HEK293T (cell line): ENCODE measurements around the gene FNDC11.

ENCODE experiments used
- CTCF ChIA-PET: fragments of 350-600 bp; formaldehyde crosslinking; extraction: SDS; loops from one replicate; lab custom pipeline; 2021; ENCODE audit warnings: antibody characterized with exemption, inconsistent platforms; lab: Yijun Ruan, JAX
- POLR2A ChIA-PET: fragments of 350-600 bp; formaldehyde crosslinking; extraction: SDS; loops from one replicate; lab custom pipeline; 2020; ENCODE audit warnings: antibody characterized with exemption, inconsistent platforms; lab: Yijun Ruan, JAX
- DNase-seq: peaks from one replicate; pipeline ENCODE4 v3.0.0; 2012; ENCODE audit warnings: mixed read lengths; ENCODE audit errors: extremely low spot score
- ARNT ChIP-seq: fragments of 450-650 bp; IDR thresholded peaks from 2 replicates; pipeline ENCODE4 v1.6.1; 2017; ENCODE audit warnings: mild to moderate bottlenecking
- BHLHE40 ChIP-seq: fragments of 450-650 bp; IDR thresholded peaks from 2 replicates; pipeline ENCODE4 v1.6.1; 2016; ENCODE audit warnings: mild to moderate bottlenecking, moderate library complexity, borderline replicate concordance
- CTBP1 ChIP-seq: fragments of 450-650 bp; IDR thresholded peaks from 2 replicates; pipeline ENCODE4 v1.6.1; 2016; ENCODE audit warnings: borderline replicate concordance
- ELF4 ChIP-seq: fragments of 450-650 bp; IDR thresholded peaks from 2 replicates; pipeline ENCODE4 v1.6.1; 2017; ENCODE audit warnings: antibody characterized with exemption
- FOXA1 ChIP-seq: fragments of 450-650 bp; IDR thresholded peaks from 2 replicates; pipeline ENCODE4 v1.6.1; 2016; ENCODE audit warnings: mild to moderate bottlenecking
- FOXK2 ChIP-seq: fragments of 450-650 bp; IDR thresholded peaks from 2 replicates; pipeline ENCODE4 v1.6.1; 2016; ENCODE audit warnings: mild to moderate bottlenecking
- FOXM1 ChIP-seq: fragments of 450-650 bp; IDR thresholded peaks from 2 replicates; pipeline ENCODE4 v1.6.1; 2017; ENCODE audit warnings: mild to moderate bottlenecking, borderline replicate concordance
- HDGF ChIP-seq: fragments of 450-650 bp; IDR thresholded peaks from 2 replicates; pipeline ENCODE4 v1.6.1; 2017; ENCODE audit warnings: antibody characterized with exemption, borderline replicate concordance
- L3MBTL2 ChIP-seq: fragments of 450-650 bp; conservative IDR thresholded peaks from 2 replicates; pipeline ENCODE4 v1.6.1; 2016; ENCODE audit warnings: mild to moderate bottlenecking
- LEF1 ChIP-seq: fragments of 450-650 bp; IDR thresholded peaks from 2 replicates; pipeline ENCODE4 v1.6.1; 2017; ENCODE audit warnings: mild to moderate bottlenecking, borderline replicate concordance
- NFRKB ChIP-seq: fragments of 450-650 bp; IDR thresholded peaks from 2 replicates; pipeline ENCODE4 v1.6.1; 2016; ENCODE audit warnings: mild to moderate bottlenecking, moderate library complexity
- SP1 ChIP-seq: fragments of 450-650 bp; IDR thresholded peaks from 2 replicates; pipeline ENCODE4 v1.6.1; 2017
- SUZ12 ChIP-seq: fragments of 450-650 bp; IDR thresholded peaks from 2 replicates; pipeline ENCODE4 v1.6.1; 2016; ENCODE audit warnings: mild to moderate bottlenecking
- TARDBP ChIP-seq: fragments of 450-650 bp; IDR thresholded peaks from 2 replicates; pipeline ENCODE4 v1.6.1; 2016
- ZNF384 ChIP-seq: fragments of 450-650 bp; IDR thresholded peaks from 2 replicates; pipeline ENCODE4 v1.6.1; 2016
- TF ChIP-seq, protein P1 (sequence below): fragments of 450-650 bp; IDR thresholded peaks from 2 replicates; pipeline ENCODE4 v1.6.1; 2016

Gene FNDC11

DNA sequence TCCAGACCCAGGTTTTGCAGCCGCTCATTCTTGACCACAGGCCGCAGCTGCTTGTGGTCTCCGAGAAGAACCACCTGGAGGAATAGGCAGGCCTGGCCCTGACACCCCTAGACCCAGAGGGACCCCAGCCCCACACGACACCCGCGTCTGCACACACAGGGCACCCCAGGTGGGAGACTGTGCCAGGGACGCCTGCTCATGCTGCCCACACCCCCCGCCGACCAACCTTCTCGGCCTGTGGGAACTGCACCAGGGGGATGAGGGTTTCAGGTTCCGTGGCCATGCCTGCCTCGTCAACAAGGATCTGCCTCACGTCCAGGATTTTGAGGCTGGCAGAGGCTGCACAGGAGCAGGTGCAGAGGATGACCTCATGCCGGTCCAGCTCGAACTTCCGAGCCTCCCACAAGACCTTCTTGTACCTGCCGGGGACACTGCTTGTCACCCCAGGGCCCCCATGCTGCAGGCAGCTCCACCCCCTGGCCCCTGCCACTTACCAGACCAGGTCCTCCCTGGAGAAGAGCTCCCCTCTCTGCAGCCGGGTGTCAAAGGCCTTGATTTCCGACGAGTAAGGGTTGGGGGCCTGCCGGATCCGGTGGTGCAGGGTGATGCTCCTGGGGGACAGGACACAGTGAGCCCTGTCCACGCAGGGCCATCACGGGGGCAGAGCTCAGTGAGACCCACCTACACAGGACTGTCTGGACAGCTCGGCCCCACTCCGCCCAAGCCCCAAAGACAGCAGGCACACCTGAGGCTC is 7.1 kb downstream of the FNDC11 start:
- ChIA-PET POLR2A (interaction anchor here (2.2 kb wide), 1 partner anchor 13 kb away, joined by 6 read pairs; the partner anchor contains the start of gene HELZ2), CTCF (no interaction called here)
- TF ChIP-seq, protein P1, sequence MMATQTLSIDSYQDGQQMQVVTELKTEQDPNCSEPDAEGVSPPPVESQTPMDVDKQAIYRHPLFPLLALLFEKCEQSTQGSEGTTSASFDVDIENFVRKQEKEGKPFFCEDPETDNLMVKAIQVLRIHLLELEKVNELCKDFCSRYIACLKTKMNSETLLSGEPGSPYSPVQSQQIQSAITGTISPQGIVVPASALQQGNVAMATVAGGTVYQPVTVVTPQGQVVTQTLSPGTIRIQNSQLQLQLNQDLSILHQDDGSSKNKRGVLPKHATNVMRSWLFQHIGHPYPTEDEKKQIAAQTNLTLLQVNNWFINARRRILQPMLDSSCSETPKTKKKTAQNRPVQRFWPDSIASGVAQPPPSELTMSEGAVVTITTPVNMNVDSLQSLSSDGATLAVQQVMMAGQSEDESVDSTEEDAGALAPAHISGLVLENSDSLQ = no peak
- TF ChIP-seq SUZ12 = no peak
- no peak for DNase-seq

- TF ChIP-seq ARNT = no peak
- no peak for TF ChIP-seq HDGF
- no peak for TF ChIP-seq LEF1
- no peak for TF ChIP-seq SP1
- TF ChIP-seq CTBP1 = no peak
- no peak for TF ChIP-seq NFRKB
- TF ChIP-seq SUZ12 = no peak
- no peak for TF ChIP-seq ELF4
- TF ChIP-seq, protein P1 = no peak
- no peak for TF ChIP-seq L3MBTL2
- ChIA-PET POLR2A (interaction anchor here (2.2 kb wide), 1 partner anchor 13 kb away, joined by 6 read pairs; the partner anchor contains the start of gene HELZ2), CTCF (no interaction called here)
- no peak for DNase-seq
Observed at GRCh38 chr20:63561624-63562396, 7.9 kb downstream of the FNDC11 start.

- CTCF ChIA-PET = interaction anchor here (0.6 kb wide), 1 partner anchor 699 kb away, joined by 3 read pairs; no protein-coding TSS in a partner anchor
- DNase-seq = no peak
- POLR2A ChIA-PET = interaction anchor here (2.2 kb wide), 1 partner anchor 12 kb away, joined by 6 read pairs; the partner anchor contains the start of gene HELZ2
- TF ChIP-seq TARDBP (no peak), L3MBTL2 (no peak), NFRKB (no peak), ARNT (no peak), BHLHE40 (no peak), LEF1 (no peak), FOXM1 (no peak), FOXK2 (no peak), SUZ12 (no peak), SP1 (no peak), HDGF (no peak), CTBP1 (no peak), FOXA1 (no peak)
- TF ChIP-seq, protein P1 = no peak
Observed at GRCh38 chr20:63562461-63563224, 8.7 kb downstream of the FNDC11 start.

DNA sequence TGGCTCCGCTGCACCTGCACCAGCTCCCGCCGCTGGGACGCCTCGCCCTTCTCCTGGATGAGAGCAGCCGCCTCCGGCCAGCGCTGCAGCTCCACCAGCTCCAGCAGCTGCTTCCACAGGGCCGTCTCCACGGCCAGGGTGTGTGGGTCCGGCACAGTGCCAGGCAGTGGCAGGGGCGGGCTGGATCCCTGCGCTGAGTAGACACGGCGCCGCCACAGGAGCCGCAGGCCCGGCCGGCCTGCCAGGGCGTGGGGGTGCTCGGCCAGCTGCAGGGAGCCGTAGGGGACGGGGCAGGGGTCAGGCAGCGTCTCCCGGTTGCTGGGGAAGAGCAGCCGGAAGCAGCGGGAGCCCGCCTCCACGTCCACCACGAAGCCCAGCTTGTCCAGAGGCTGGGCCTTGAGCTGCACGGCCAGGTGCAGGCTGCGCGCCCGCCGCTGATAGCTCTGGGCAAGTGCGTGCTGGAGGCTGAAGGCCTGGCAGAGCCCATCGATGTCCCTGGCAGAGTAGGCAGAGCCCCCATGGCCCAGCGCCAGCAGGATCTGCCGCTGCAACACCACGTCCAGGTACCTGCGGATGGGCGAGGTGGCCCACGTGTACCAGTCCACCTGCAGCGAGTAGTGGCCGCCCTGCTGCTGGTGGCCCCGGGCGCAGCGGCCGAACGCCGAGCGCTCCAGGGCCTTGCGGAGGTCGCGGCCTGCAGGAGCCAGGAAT is 9.4 kb downstream of the FNDC11 start:
- CTCF ChIA-PET = interaction anchor here (0.6 kb wide), 1 partner anchor 700 kb away, joined by 3 read pairs; no protein-coding TSS in a partner anchor
- POLR2A ChIA-PET = no interaction called here
- DNase-seq = no peak
- TF ChIP-seq, protein P1 = no peak
- TF ChIP-seq CTBP1 = no peak
- no peak for TF ChIP-seq SP1
- TF ChIP-seq ZNF384 = no peak
- no peak for TF ChIP-seq TARDBP
- TF ChIP-seq ARNT = no peak
- no peak for TF ChIP-seq HDGF
- no peak for TF ChIP-seq FOXM1
- no peak for TF ChIP-seq L3MBTL2
- TF ChIP-seq FOXK2 = no peak
- no peak for TF ChIP-seq ELF4
- no peak for TF ChIP-seq LEF1
- TF ChIP-seq BHLHE40 = no peak
- no peak for TF ChIP-seq FOXA1
- no peak for TF ChIP-seq SUZ12
- TF ChIP-seq NFRKB = no peak
